WI38 (cell line): Measurements from ENCODE around the gene ZNF618.

Experiments
- H3K4me3 ChIP-seq: 2 replicates; pipeline ENCODE4 v1.5.1; 2011; ENCODE audit warnings: low read depth, mild to moderate bottlenecking, control low read depth, low read length
- TF ChIP-seq, protein P1 (sequence below): IDR thresholded peaks from 2 replicates; pipeline ENCODE4 v1.5.1; 2012; ENCODE audit warnings: low read depth, mild to moderate bottlenecking, control low read depth, low read length

ZNF618 gene

DNA sequence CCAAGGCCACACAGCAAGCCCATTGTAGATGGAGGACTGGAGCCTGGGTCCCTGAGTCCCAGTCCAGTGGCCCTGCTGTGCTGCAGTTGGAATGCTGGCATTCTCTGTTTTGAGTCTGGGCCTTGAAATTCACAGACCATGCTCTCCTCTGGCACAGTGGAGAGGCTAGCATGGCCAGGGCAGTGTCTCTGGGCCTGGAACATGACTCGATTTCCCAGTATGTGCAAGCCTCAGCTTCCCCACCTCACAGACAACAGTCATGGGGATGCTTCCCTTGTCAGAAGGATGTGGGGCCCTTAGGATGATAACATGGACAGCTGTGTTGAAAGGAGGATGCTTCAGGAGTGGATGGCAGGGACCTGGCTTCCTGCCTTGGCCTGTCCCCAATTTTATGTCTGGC lies 110.8 kb downstream of the ZNF618 start:
- H3K4me3 ChIP-seq = no peak overlapping the region
- TF ChIP-seq, protein P1, sequence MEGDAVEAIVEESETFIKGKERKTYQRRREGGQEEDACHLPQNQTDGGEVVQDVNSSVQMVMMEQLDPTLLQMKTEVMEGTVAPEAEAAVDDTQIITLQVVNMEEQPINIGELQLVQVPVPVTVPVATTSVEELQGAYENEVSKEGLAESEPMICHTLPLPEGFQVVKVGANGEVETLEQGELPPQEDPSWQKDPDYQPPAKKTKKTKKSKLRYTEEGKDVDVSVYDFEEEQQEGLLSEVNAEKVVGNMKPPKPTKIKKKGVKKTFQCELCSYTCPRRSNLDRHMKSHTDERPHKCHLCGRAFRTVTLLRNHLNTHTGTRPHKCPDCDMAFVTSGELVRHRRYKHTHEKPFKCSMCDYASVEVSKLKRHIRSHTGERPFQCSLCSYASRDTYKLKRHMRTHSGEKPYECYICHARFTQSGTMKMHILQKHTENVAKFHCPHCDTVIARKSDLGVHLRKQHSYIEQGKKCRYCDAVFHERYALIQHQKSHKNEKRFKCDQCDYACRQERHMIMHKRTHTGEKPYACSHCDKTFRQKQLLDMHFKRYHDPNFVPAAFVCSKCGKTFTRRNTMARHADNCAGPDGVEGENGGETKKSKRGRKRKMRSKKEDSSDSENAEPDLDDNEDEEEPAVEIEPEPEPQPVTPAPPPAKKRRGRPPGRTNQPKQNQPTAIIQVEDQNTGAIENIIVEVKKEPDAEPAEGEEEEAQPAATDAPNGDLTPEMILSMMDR = no peak

DNA sequence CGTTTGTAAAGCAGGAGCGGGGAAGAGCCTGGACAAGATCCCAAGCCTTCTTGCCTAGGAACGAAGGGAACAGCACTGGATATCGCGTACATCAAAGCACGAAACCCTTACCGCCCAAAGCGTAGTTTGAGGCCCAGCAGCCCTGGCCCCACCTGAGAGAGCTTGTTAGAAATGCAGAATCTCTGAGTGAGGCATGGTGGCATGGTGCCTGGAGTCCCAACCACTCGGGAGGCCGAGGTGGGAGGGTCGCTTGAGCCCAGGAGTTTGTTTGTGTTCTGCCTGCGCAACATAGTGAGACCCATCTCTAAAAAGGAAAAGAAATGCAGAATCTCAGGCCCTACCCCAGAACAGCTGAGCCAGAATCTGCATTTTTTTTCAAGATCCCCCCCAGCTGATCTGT lies 111.4 kb downstream of the ZNF618 start:
- no peak overlapping the region for H3K4me3 ChIP-seq
- TF ChIP-seq, protein P1 = no peak

DNA sequence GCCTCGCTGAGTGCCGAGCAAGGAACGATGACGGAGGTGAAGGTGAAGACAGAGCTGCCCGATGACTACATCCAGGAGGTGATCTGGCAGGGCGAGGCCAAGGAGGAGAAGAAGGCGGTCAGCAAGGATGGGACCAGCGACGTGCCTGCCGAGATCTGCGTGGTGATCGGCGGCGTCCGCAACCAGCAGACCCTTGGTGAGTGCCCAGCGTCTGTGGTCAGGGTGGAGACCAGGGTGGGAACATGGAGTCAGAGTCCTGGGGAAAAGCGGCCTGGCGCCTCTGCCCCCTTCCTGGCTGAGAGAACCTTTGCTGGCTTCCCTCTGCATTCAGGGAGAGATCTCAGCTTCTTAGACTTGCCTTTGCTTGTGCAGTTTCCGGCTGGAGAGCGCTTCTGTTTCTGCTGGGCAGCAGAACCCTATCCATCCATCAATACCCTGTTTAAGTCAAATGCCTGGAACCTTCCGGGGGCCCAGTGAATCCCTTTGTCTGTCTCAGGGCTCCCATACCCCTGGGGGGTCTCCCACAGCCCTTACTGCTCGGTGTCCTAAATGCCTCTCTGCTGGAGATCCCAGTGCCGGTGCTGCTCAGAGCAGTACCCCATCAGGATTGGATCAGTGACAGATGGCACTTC lies 112.4 kb downstream of the ZNF618 start:
- H3K4me3 ChIP-seq = no peak overlapping the region
- TF ChIP-seq, protein P1 = no peak

DNA sequence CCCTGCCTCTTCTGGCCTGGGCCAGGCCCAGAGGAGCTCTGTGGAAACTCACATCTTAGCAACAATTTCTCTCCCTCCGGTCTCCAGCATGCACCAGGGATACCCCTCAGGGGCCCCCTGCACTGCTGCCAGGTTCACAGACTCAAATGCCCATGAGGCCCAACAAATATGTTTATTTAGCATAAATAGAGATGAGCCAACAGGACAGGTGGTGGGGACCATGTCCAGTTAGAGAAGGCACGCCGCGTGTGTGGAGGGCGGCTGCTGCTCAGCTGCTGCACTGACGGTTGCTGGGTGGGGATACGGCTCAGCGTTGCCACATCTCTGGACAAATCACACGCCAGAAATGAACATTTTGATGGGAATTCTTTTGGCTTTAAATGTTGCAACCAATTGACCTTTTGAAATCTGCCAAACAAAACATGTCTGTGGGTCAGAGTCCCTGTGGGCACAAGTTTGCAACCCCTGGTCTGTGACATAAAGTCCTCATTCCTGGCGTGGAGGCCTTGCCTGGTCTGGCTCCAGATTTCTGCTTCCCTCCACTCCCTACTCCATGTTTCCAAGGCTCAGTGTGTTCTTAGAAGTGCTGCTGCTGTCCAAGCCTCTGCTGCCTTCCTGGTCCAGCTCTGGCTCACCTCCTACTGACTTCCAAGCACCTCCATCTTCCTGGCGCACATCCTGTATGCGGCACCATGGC lies 113.1 kb downstream of the ZNF618 start:
- TF ChIP-seq, protein P1 = no peak
- no peak overlapping the region for H3K4me3 ChIP-seq

DNA sequence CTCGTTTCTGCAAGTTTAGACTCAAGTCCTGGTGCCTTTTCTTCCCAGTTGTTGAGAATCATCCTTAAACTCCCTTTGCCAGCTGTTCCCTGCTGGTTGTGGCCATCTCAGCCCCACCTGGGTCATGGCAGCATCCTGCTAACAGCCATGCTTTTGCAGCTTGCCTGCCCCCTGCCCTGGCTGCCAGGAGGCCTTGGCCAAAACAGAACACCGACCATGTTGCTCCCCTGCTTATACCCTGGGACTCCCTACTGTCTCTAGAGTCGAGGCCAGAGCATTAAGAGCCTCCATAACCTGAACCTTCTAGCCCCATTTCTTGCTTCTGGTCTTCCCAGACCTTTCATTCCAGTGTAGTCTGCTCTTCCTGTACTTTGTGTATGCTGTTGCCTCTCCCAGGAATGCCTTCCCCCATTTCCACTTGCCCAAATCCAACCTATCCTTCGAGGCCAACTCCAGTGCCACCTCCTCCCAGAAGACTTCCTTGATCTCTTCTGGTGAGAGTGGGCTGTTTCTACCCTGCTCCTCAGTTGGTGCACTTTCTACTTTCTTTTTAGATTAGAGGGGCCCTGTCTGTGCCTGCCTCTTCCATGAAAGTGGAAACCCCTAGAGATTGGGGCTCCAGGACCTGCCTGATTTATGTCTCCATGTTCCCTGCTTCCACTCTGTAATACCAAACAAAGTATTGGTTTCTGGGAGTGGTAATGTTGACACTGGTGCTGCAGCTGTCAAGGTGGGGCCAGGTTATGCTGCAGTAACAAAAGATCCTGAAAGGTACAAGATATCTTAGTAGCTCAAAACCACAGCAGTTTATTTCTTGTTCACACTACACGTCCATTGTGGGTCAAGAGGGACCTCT lies 113.8 kb downstream of the ZNF618 start:
- no peak overlapping the region for H3K4me3 ChIP-seq
- TF ChIP-seq, protein P1 = no peak

DNA sequence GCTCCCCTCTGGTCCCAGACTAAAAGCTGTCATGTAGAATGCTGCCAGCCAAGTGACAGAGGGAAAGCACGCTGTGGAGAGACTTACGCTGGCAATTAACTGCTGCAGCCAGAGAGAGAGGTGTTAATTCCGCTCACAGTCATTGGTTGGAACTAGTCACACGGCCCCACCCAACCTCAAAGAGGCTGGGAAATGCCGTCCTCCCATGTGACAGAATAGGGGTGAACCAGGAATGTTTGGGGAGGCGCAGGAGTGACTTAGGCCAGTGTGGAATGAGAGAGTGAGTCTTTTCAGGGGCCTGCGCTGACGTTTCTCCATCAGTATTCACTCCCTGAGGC lies 114.4 kb downstream of the ZNF618 start:
- TF ChIP-seq, protein P1 = no peak
- no peak overlapping the region for H3K4me3 ChIP-seq
